SW480 (cell line): Measurements from ENCODE around the gene IL15RA.
"Not testable (repeated sequence)": the region's sequence is repeated elsewhere in the genome, so short reads cannot be mapped to it uniquely, and the experiment has no call there.

Experiments used
- DNase-seq: peaks from one replicate; pipeline ENCODE4 v3.0.0-alpha.2; 2016; ENCODE audit warnings: low spot score

The IL15RA gene

GRCh38 chr10:5968681-5969453 is 8.5 kb downstream of the IL15RA start:
- no peak for DNase-seq

DNA sequence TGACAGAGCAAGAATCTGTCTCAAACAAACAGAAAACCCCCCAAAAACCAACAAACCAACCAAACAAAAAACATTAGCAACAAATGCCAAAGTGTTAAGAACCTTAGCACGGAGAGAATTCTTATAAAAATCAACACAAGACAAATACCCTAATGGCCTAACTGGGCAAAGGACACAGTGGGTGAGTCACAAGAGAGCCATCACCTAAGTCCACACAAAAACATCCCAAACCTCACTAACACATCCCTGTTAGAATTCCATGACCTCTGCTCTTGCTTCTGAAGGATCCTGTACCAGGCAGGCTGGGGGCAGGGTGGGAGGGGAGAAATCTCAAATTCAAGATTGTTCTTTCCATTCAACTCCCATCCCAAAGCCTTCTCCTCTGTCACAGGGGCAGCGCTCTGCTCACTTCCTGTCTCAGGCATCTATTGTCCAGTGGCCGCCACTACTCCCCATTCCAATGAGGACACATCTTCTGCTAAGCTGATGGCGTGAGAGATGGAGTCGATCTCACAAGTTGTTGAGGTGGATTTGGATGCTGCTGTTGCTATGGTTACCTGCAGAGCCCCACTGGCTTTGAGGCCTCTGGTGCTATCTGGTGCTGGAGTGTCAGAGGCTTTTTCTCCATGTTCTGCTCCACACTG is 9.2 kb downstream of the IL15RA start:
- no peak for DNase-seq

DNA sequence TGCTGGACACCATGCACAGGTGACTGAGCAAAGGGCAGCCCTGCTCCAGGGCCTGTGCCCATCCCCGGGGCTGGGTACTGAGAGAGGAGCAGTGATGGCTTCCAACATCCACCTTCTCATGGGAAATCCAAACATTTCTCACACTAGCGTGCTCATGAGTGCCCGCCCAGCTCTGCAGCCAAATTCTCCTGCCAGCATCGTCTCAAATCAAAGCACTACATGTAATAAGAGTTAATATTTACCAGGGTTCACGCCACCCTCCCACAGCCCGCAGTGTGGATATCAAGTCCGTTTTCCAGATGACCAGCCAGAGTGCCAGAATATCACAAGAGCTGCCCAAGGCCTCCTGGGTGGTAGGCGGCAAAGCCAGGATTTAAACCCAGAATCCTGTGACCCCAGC is 12.1 kb downstream of the IL15RA start:
- DNase-seq, result no peak

DNA sequence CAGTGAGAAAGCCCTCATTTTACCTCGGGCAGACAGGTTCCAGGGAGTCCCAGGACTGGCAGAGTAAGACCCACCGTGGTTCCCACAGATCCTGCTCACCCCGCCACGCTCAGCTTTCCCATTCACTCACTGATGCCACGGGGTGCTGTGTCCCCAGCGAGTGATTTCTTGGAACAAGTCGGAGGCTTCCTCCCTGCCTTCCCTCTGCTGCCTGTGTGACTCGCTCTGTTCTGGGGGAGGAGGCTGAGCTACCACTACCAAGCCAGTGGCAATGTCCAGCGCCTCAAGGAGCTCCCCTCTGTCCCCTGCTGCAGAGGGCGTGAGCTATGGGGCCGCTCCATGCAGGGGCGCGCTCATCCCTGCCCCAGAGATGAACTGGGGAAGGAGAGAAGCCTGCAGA is 12.6 kb downstream of the IL15RA start:
- DNase-seq, result no peak

- DNase-seq, result no peak
Observed at GRCh38 chr10:5963591-5963990, 13.8 kb downstream of the IL15RA start.

GRCh38 chr10:5963071-5963470 is 14.3 kb downstream of the IL15RA start:
- no peak for DNase-seq

DNA sequence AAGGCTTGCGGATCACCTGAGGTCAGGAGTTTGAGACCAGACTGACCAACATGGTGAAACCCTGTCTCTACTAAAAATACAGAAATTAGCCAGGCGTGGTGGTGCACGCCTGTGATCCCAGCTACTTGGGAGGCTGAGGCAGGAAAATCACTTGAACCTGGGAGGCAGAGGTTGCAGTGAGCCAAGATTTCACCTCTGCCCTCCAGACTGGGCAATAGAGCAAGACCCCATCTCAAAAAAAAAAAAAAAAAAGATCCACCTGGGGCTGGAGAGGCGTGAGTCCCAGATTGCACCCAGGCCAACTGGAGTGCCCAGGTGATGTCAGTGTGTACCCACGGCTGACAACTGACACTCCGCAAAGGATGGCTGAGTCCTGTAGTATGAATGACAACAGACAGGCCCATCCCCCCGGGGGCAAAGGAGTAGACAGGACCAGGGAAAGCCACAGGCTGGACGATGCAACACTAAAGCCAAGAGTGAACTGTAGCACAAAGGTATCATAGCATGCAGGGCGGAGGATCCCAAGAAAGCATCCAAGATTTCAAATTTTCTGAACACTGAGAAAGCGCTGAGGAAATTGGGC is 14.9 kb downstream of the IL15RA start:
- not testable (repeated sequence) for DNase-seq

GRCh38 chr10:5961405-5962100 is 15.8 kb downstream of the IL15RA start:
- no peak for DNase-seq

DNA sequence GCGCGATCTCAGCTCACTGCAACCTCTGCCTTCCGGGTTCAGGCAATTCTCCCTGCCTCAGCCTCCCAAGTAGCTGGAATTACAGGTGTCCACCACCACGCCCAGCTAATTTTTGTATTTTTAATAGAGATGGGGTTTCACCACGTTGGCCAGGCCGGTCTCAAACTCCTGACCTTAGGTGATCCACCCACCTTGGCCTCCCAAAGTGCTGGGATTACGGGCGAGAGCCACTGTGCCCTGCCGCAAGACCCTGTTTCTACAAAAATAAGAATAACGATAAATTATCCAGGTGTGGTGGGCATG is 16.4 kb downstream of the IL15RA start:
- not testable (repeated sequence) for DNase-seq

GRCh38 chr10:5960070-5960972 is 17.0 kb downstream of the IL15RA start:
- DNase-seq, result no peak

DNA sequence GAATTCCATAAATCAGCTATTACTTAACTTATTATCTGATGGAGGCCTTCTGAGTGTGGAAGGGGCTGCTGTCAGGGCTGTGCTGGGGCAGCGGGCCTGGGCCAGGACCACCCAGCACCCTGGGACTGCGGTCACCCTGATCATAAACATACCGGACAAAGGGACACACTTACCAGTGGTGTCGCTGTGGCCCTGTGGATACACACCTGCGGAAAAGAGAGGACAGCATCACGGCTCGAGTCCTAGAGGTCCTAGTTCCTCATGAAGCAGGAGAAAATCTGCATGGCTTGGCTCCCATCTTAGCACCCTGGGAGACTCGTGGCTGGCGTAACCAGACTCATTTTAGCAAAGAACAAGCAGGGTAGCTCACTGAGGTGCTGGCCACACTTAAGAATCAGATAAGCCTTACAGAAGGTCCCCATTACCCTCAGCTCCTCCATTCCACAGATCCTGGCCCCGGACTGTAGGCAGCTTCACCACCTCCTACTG is 17.7 kb downstream of the IL15RA start:
- DNase-seq, result no peak

DNA sequence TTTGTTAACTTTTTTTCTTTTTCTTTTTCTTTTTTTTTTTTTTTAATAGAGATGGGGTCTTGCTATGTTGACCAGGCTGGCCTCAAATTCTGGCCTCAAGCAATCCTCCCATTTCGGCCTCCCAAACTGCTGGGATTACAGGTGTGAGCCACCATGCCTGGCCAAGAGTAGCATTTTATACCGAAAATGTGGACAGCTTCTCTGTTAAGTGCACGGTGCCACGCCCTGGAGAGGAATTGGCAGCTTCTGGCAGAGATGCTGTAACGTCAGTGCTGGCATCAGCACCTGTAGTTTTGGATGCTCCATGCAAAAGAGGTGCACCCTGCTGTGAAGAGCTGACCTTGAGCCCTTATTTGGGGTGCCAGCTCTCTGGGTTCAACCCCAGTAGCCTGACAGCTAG is 18.2 kb downstream of the IL15RA start:
- DNase-seq, result no peak

GRCh38 chr10:5958675-5959074 is 18.7 kb downstream of the IL15RA start:
- DNase-seq, result no peak

- no peak for DNase-seq
Observed at GRCh38 chr10:5958077-5958476, 19.3 kb downstream of the IL15RA start.

GRCh38 chr10:5956146-5956936 is 21.0 kb downstream of the IL15RA start:
- DNase-seq, result no peak

GRCh38 chr10:5953676-5954075 is 23.7 kb downstream of the IL15RA start:
- DNase-seq, result no peak

- no peak for DNase-seq
Observed at GRCh38 chr10:5952731-5953385, 24.5 kb downstream of the IL15RA start.

DNA sequence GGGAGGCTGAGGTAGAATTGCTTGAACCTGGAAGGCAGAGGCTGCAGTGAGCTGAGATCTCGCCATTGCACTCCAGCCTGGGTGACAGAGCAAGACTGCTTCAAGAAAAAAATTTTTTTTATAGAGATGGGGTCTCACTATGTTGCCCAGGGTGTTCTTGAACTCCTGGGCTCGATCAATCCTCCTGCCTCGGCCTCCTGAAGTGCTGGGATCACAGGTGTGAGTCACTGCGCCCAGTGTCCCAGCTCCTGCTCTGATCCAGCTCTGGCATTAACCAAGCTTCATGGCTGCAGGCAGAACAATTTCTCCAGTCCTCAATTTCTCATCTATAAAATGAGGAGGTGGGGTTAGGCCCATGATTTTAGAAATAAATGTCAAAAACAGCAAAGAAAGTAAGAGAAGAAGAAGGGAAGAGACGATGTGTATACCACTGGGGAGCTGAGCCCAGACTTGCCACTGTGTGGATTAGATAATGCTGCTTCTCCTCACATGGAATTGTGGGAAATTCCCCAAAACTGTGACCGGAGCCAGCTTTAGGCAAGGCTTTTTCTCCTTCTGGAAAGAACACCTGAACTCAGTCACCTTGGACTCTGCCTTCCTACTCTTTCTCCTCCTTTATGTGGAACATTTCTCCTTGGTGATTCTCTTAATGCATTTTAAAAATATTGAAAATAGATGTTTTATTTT is 25.5 kb downstream of the IL15RA start:
- no peak for DNase-seq

DNA sequence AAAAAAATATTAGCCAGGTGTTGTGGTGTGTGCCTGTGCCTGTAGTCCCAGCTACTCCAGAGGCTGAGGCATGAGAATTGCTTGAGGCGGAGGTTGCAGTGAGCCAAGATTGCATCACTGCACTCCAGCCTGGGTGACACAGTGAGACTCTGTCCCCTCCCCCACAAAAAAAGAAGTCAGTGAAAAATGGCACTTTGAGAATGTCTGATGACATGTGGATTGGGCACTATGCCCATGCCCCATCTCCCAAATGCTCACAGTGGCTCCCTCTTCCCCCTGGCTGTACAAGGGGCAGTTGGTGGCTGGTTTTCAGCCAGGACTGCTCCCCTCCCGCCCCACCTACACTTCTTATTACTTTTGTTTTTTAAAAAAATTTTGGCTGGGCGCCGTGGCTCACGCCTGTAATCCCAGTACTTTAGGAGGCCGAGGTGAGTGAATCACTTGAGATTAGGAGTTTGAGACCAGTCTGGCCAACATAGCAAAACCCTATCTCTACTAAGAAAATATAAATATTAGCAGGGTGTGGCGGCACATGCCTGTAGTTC is 26.1 kb downstream of the IL15RA start:
- no peak for DNase-seq
